Lower leg skin (tissue), 3 donors: ENCODE measurements around the gene LCE2C.

Experiments
- CTCF ChIP-seq, 3 donors: fragments of 450-650 bp; IDR thresholded peaks; one replicate each; pipeline ENCODE4 v1.5.1; 2016; ENCODE audit warnings: antibody characterized with exemption in 3 of 3, mild to moderate bottlenecking in 3 of 3, moderate library complexity in 2 of 3
- POLR2A ChIP-seq, 2 donors: fragments of 450-650 bp; IDR thresholded peaks; one replicate each; pipeline ENCODE4 v1.6.1; 2016 to 2017; ENCODE audit warnings: antibody characterized with exemption in 2 of 2, mild to moderate bottlenecking in 1 of 2, moderate library complexity in 1 of 2

DNA sequence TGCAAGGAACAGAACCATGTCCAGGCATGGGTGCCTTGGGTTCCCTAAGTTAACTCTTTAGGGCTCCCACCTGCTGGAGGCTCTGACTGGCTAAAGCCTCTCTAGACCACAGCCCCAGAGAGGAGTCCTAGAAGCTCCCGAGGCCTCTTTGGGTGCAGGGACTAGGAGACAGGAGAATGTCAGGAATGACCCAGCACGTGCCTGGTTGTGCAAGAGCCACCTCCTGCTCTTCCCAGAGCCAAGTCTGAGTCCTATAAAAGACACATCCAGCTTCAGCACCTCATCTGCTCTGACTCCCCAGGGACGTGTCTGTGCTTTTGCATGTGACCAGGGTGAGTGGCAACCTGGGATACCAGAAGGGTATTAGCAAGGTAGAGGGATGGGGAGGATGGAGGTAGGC lies 12.0 kb upstream of the LCE2C start, which contains the start of gene LCE2D:
- TF ChIP-seq CTCF (IDR thresholded peaks at IDR 0.05): no peak
- no peak for TF ChIP-seq POLR2A (IDR thresholded peaks at IDR 0.05)
